Vagina (tissue), 2 donors: Measurements from ENCODE around the gene ZNF827. TPM values are rescaled to one million over a fixed set of nuclear protein-coding genes. Genes with fewer than 3 reads are reported as not detected.

ENCODE experiments used
- DNase-seq, 2 donors: peaks; one replicate each; pipeline ENCODE4 v3.0.0-alpha.2; 2017; ENCODE audit errors: extremely low spot score in 2 of 2
- H3K27ac ChIP-seq: fragments of 200-600 bp; sonication (generic); one replicate; pipeline ENCODE4 v1.5.1; 2019
- H3K27me3 ChIP-seq: fragments of 200-600 bp; sonication (generic); one replicate; pipeline ENCODE4 v1.5.1; 2019
- H3K36me3 ChIP-seq, 2 donors: fragments of 200-600 bp; sonication (generic); one replicate each; pipeline ENCODE4 v1.5.1; 2017 to 2019
- H3K4me1 ChIP-seq: fragments of 200-600 bp; sonication (generic); one replicate; pipeline ENCODE4 v1.5.1; 2019
- H3K4me3 ChIP-seq, 2 donors: fragments of 200-600 bp; sonication (generic); 1 replicate in 1 of 2; 2 replicates in 1 of 2; pipeline ENCODE4 v1.5.1; 2016 to 2019
- H3K9me3 ChIP-seq: fragments of 200-600 bp; sonication (generic); one replicate; pipeline ENCODE4 v1.5.1; 2019
- CTCF ChIP-seq, 3 experiments: fragments of 450-650 bp in 2 of 3; fragments of 200-600 bp in 1 of 3; sonication (generic) in 1 of 3; IDR thresholded peaks; one replicate each; pipeline ENCODE4 v1.5.1; 2017 to 2019; ENCODE audit warnings: antibody characterized with exemption in 3 of 3, mild to moderate bottlenecking in 2 of 3, moderate library complexity in 2 of 3
- POLR2A ChIP-seq, 2 donors: fragments of 450-650 bp; IDR thresholded peaks; one replicate each; pipeline ENCODE4 v1.6.1; 2017; ENCODE audit warnings: antibody characterized with exemption in 2 of 2, mild to moderate bottlenecking in 2 of 2, moderate library complexity in 2 of 2
- POLR2AphosphoS5 ChIP-seq, 2 donors: sonication (generic); formaldehyde crosslinking; IDR thresholded peaks; one replicate each; pipeline ENCODE4 v1.9.0; 2017; ENCODE audit warnings: antibody characterized with exemption in 2 of 2, mild to moderate bottlenecking in 2 of 2, low read depth in 1 of 2; ENCODE audit not compliant: insufficient read depth in 1 of 2
- intact Hi-C: fragments of 100-400 bp; cut with DNase I; formaldehyde crosslinking; loops from one replicate; pipeline ENCODE4 v1.15.1; 2023
- total RNA-seq: library from RNA; depleted of rRNA; stranded (reverse); fragments of >200 nt; gene quantifications from one replicate; pipeline ENCODE4 v1.2.3, GENCODE V29; 2016

The ZNF827 gene
- 19.2 TPM for total RNA-seq

- no peaks in the 10 kb centered on the region for H3K9me3 ChIP-seq
- intact Hi-C loops: loop anchor here (5.0 to 10.0 kb wide), 2 partner anchors 54 to 207 kb away; no protein-coding TSS in a partner anchor
- H3K4me3 ChIP-seq: peak within 1 kb of the TSS; percentile 74 to 82
- H3K36me3 ChIP-seq: no peaks in the 10 kb centered on the region
- H3K27me3 ChIP-seq: no peaks in the 10 kb centered on the region
- TF ChIP-seq POLR2AphosphoS5 (IDR thresholded peaks at IDR 0.05; ENCODE audit: insufficient read depth in 1 of 2, low read depth in 1 of 2) (peak in 1 of 2 donors; percentile 41), POLR2A (IDR thresholded peaks at IDR 0.05) (peak in 1 of 2 donors; percentile 20), CTCF (IDR thresholded peaks at IDR 0.05) (peak in 1 of 3 experiments; percentile 31)
- H3K4me1 ChIP-seq: peaks cover 8% of the 10 kb centered on the region
- no peak for DNase-seq
- peak within 1 kb of the TSS; percentile 93 for H3K27ac ChIP-seq
Measured at GRCh38 chr4:145938618-145939440, at the start of gene ZNF827. TSS of gene ZNF827 (minus strand) at chr4:145938823. CDS start at chr4:145938407, 416 bp downstream.

- Histone ChIP-seq H3K36me3 (no peaks in the 10 kb centered on the region), H3K4me1 (no peaks in the 10 kb centered on the region), H3K9me3 (no peaks in the 10 kb centered on the region), H3K27me3 (no peaks in the 10 kb centered on the region), H3K27ac (no peak overlapping the region), H3K4me3 (no peak overlapping the region)
- DNase-seq: no peak
- TF ChIP-seq POLR2AphosphoS5 (IDR thresholded peaks at IDR 0.05; ENCODE audit: insufficient read depth in 1 of 2, low read depth in 1 of 2): no peak
- TF ChIP-seq POLR2A (IDR thresholded peaks at IDR 0.05): no peak
- TF ChIP-seq CTCF (IDR thresholded peaks at IDR 0.05): no peak
- intact Hi-C loops: no loop called here
Measured at GRCh38 chr4:145984563-145984962, 45.9 kb upstream of the ZNF827 start.

GRCh38 chr4:145982791-145983190 is 44.2 kb upstream of the ZNF827 start:
- Histone ChIP-seq H3K4me3 (no peak overlapping the region), H3K9me3 (no peaks in the 10 kb centered on the region), H3K4me1 (no peaks in the 10 kb centered on the region), H3K27ac (no peak overlapping the region), H3K36me3 (no peaks in the 10 kb centered on the region), H3K27me3 (no peaks in the 10 kb centered on the region)
- intact Hi-C loops: no loop called here
- TF ChIP-seq POLR2AphosphoS5 (IDR thresholded peaks at IDR 0.05; ENCODE audit: insufficient read depth in 1 of 2, low read depth in 1 of 2) (no peak), POLR2A (IDR thresholded peaks at IDR 0.05) (no peak), CTCF (IDR thresholded peaks at IDR 0.05) (no peak)
- DNase-seq: no peak

GRCh38 chr4:145979160-145979559 is 40.5 kb upstream of the ZNF827 start:
- Histone ChIP-seq H3K36me3 (no peaks in the 10 kb centered on the region), H3K4me1 (no peaks in the 10 kb centered on the region), H3K4me3 (no peak overlapping the region), H3K27me3 (no peaks in the 10 kb centered on the region), H3K9me3 (no peaks in the 10 kb centered on the region), H3K27ac (no peak overlapping the region)
- no peak for DNase-seq
- intact Hi-C loops: no loop called here
- no peak for TF ChIP-seq CTCF (IDR thresholded peaks at IDR 0.05)
- TF ChIP-seq POLR2A (IDR thresholded peaks at IDR 0.05): no peak
- TF ChIP-seq POLR2AphosphoS5 (IDR thresholded peaks at IDR 0.05; ENCODE audit: insufficient read depth in 1 of 2, low read depth in 1 of 2): no peak

- Histone ChIP-seq H3K4me1 (no peaks in the 10 kb centered on the region), H3K9me3 (no peaks in the 10 kb centered on the region), H3K4me3 (no peak overlapping the region), H3K27ac (no peak overlapping the region), H3K36me3 (no peaks in the 10 kb centered on the region), H3K27me3 (no peaks in the 10 kb centered on the region)
- TF ChIP-seq POLR2AphosphoS5 (IDR thresholded peaks at IDR 0.05; ENCODE audit: insufficient read depth in 1 of 2, low read depth in 1 of 2) (no peak), POLR2A (IDR thresholded peaks at IDR 0.05) (no peak), CTCF (IDR thresholded peaks at IDR 0.05) (no peak)
- intact Hi-C loops: no loop called here
- no peak for DNase-seq
Measured at GRCh38 chr4:145976680-145977079, 38.1 kb upstream of the ZNF827 start.
